GM19239 (cell line): ENCODE data around the gene UGT1A5.
"Not testable (repeated sequence)": the region's sequence is repeated elsewhere in the genome, so short reads cannot be mapped to it uniquely, and the experiment has no call there.

ENCODE experiments used
- DNase-seq: peaks from one replicate; pipeline ENCODE4 v3.0.0; 2011; ENCODE audit warnings: low spot score; ENCODE audit not compliant: insufficient read length
- FAIRE-seq: peaks from 2 replicates; lab custom pipeline; 2011; peaks lifted over from hg19 to GRCh38; lab: Jason Lieb, UNC

Gene UGT1A5

GRCh38 chr2:233692648-233693047 is 20.1 kb upstream of the UGT1A5 start, which contains the start of gene UGT1A6:
TSS of gene UGT1A6 (plus strand) at chr2:233692890. CDS start at chr2:233693005, 115 bp downstream.
- DNase-seq (no peak), FAIRE-seq (no peak)

GRCh38 chr2:233693963-233694362 is 18.7 kb upstream of the UGT1A5 start:
- FAIRE-seq, result no peak
- DNase-seq, result no peak

- FAIRE-seq, result no peak
- no peak for DNase-seq
Measured at GRCh38 chr2:233698740-233699139, 14.0 kb upstream of the UGT1A5 start.

GRCh38 chr2:233699424-233700027 is 13.2 kb upstream of the UGT1A5 start:
- no peak for DNase-seq
- no peak for FAIRE-seq

GRCh38 chr2:233700028-233700635 is 12.6 kb upstream of the UGT1A5 start:
- no peak for DNase-seq
- FAIRE-seq, result no peak

GRCh38 chr2:233700842-233701241 is 11.9 kb upstream of the UGT1A5 start:
- FAIRE-seq, DNase-seq: not testable (repeated sequence)

GRCh38 chr2:233702238-233702637 is 10.5 kb upstream of the UGT1A5 start:
- no peak for DNase-seq
- FAIRE-seq, result no peak

GRCh38 chr2:233705911-233706506 is 6.7 kb upstream of the UGT1A5 start:
- no peak for DNase-seq
- no peak for FAIRE-seq

GRCh38 chr2:233706720-233707119 is 6.0 kb upstream of the UGT1A5 start:
- FAIRE-seq (no peak), DNase-seq (no peak)

- no peak for DNase-seq
- no peak for FAIRE-seq
Measured at GRCh38 chr2:233707940-233708644, 4.6 kb upstream of the UGT1A5 start.

GRCh38 chr2:233708942-233709341 is 3.8 kb upstream of the UGT1A5 start:
- DNase-seq (no peak), FAIRE-seq (no peak)

- FAIRE-seq (peak; percentile 84), DNase-seq (peak; percentile 34)
Measured at GRCh38 chr2:233711312-233712008, 1.2 kb upstream of the UGT1A5 start.

GRCh38 chr2:233713262-233713615 is 532 bp downstream of the UGT1A5 start:
- DNase-seq, result no peak
- no peak for FAIRE-seq

- DNase-seq (no peak), FAIRE-seq (no peak)
Measured at GRCh38 chr2:233714121-233714520, 1.4 kb downstream of the UGT1A5 start.

- DNase-seq (no peak), FAIRE-seq (no peak)
Measured at GRCh38 chr2:233718552-233718951, 5.8 kb downstream of the UGT1A5 start, which contains the start of gene UGT1A4. TSS of gene UGT1A4 (plus strand) at chr2:233718736. CDS start at chr2:233718821, 85 bp downstream.

GRCh38 chr2:233728723-233729301 is 16.1 kb downstream of the UGT1A5 start, which contains the start of gene UGT1A3:
TSS of gene UGT1A3 (plus strand) at chr2:233729042. CDS start at chr2:233729127, 85 bp downstream.
- FAIRE-seq (no peak), DNase-seq (no peak)

- FAIRE-seq, DNase-seq: not testable (repeated sequence)
Measured at GRCh38 chr2:233736868-233737653, 24.4 kb downstream of the UGT1A5 start.

GRCh38 chr2:233740870-233741269 is 28.2 kb downstream of the UGT1A5 start:
- no peak for FAIRE-seq
- no peak for DNase-seq
